ENCODE data around the gene COL5A1.

The COL5A1 gene

GRCh38 chr9:134730011-134730760, 88.6 kb downstream of the COL5A1 start:
- DNase-seq = no peak

GRCh38 chr9:134730761-134731496, 89.3 kb downstream of the COL5A1 start:
- no peak for DNase-seq

- DNase-seq = no peak
Measured at GRCh38 chr9:134731497-134732391, 90.1 kb downstream of the COL5A1 start.

- no peak for DNase-seq
Measured at GRCh38 chr9:134732392-134733110, 90.9 kb downstream of the COL5A1 start.

- no peak for DNase-seq
Measured at GRCh38 chr9:134733480-134734232, 92.1 kb downstream of the COL5A1 start.

- DNase-seq = no peak
Measured at GRCh38 chr9:134734270-134734669, 92.7 kb downstream of the COL5A1 start.

GRCh38 chr9:134735441-134736175, 94.0 kb downstream of the COL5A1 start:
- no peak for DNase-seq

GRCh38 chr9:134736791-134737497, 95.3 kb downstream of the COL5A1 start:
- no peak for DNase-seq

- no peak for DNase-seq
Measured at GRCh38 chr9:134737842-134738580, 96.4 kb downstream of the COL5A1 start.

GRCh38 chr9:134738869-134739659, 97.5 kb downstream of the COL5A1 start:
- DNase-seq = no peak

GRCh38 chr9:134739660-134739968, 98.0 kb downstream of the COL5A1 start:
- DNase-seq = no peak

- DNase-seq = no peak
Measured at GRCh38 chr9:134740071-134740470, 98.5 kb downstream of the COL5A1 start.

- DNase-seq = no peak
Measured at GRCh38 chr9:134741846-134742245, 100.2 kb downstream of the COL5A1 start.

GRCh38 chr9:134742822-134743535, 101.4 kb downstream of the COL5A1 start:
- no peak for DNase-seq

GRCh38 chr9:134743853-134744252, 102.2 kb downstream of the COL5A1 start:
- no peak for DNase-seq

GRCh38 chr9:134744385-134745295, 103.0 kb downstream of the COL5A1 start:
- no peak for DNase-seq

- no peak for DNase-seq
Measured at GRCh38 chr9:134747951-134748489, 106.4 kb downstream of the COL5A1 start.
